ENCODE data around the gene SENP6. TPM values are rescaled to one million over a fixed set of nuclear protein-coding genes. Genes with fewer than 3 reads are reported as not detected.
"Not testable (repeated sequence)": the region's sequence is repeated elsewhere in the genome, so short reads cannot be mapped to it uniquely, and the experiment has no call there.

The SENP6 gene
- polyA plus RNA-seq, 1 of the 3 experiments (the other 2 are of a cell fraction): 16.2 TPM

DNA sequence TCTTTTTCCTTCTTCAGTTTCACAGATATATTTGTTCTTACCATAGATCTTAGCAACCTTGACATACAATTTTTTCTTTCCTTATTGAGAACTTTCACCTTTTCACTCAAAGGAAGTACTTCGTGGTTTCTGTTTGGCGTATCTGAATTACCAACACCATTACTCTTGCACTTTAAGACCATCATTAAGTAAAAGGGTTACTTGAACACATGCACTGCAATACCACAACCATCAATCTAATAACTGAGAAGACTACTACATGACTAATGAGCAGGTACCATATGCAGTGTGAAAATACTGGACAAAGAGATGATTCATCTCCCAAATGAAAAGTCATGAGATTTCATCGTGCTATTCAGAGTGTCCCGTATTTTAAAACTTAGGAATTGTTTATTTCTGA is 21.7 kb upstream of the SENP6 start:
- no peaks in the 10 kb centered on the region for H3K79me2 ChIP-seq (ENCODE audit: insufficient read depth)
- no peaks in the 10 kb centered on the region for H4K20me1 ChIP-seq (ENCODE audit: insufficient read depth)
- H2AFZ ChIP-seq (ENCODE audit: low read depth): no peak overlapping the region

DNA sequence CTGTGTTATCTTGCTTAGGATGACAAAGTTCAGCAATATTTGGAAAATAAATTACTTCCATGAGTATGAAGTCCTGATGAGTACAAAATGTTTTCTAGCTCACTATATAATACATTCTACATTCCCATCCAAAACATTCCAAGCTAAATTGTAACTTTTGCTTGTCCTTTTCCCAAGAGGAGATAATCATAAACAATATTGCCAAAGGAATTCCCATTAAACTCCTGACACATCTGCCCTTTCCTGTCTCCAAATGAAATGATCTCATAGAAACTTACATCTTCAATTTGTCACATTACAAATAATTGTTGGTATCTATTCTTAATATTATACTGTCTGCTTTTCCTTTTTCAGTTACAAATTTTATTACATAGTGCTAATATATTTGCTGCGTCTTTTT is 20.4 kb upstream of the SENP6 start:
- Histone ChIP-seq H3K9me2 (no peaks in the 10 kb centered on the region), H2AFZ (ENCODE audit: low read depth) (no peak overlapping the region), H3K27me3 (ENCODE audit: insufficient read depth) (no peaks in the 10 kb centered on the region), H3K9ac (no peak overlapping the region), H3K4me2 (no peak overlapping the region), H3K4me3 (ENCODE audit: low read depth in 2 of 2, low read length in 1 of 2) (no peak overlapping the region), H3K9me3 (no peaks in the 10 kb centered on the region; the same call in 1 of the 2 replicates), H3K4me1 (ENCODE audit: control insufficient read depth in 1 of 2, insufficient read depth in 2 of 2, low read depth in 1 of 2, low read length in 1 of 2) (no peaks in the 10 kb centered on the region), H4K20me1 (ENCODE audit: insufficient read depth) (no peaks in the 10 kb centered on the region), H3F3A (replicated peaks; ENCODE audit: insufficient read depth) (no peaks in the 10 kb centered on the region), H3K79me2 (ENCODE audit: insufficient read depth) (no peaks in the 10 kb centered on the region), H3K27ac (ENCODE audit: low read depth in 2 of 2, low read length in 1 of 2) (no peak overlapping the region), H3K36me3 (replicated peaks in 1 of 2; ENCODE audit: control insufficient read depth in 1 of 2, insufficient read depth in 2 of 2, low read length in 1 of 2) (no peaks in the 10 kb centered on the region)
- DNase-seq: no peak
- CTCF ChIA-PET: no interaction called here
- TF ChIP-seq FOXM1 (IDR thresholded peaks at IDR 0.05; ENCODE audit: low read depth) (no peak), EP300 (IDR thresholded peaks at IDR 0.05; ENCODE audit: borderline replicate concordance in 1 of 2, low read depth in 1 of 2, low read length in 1 of 2) (no peak)
- TF ChIP-seq, protein P1, sequence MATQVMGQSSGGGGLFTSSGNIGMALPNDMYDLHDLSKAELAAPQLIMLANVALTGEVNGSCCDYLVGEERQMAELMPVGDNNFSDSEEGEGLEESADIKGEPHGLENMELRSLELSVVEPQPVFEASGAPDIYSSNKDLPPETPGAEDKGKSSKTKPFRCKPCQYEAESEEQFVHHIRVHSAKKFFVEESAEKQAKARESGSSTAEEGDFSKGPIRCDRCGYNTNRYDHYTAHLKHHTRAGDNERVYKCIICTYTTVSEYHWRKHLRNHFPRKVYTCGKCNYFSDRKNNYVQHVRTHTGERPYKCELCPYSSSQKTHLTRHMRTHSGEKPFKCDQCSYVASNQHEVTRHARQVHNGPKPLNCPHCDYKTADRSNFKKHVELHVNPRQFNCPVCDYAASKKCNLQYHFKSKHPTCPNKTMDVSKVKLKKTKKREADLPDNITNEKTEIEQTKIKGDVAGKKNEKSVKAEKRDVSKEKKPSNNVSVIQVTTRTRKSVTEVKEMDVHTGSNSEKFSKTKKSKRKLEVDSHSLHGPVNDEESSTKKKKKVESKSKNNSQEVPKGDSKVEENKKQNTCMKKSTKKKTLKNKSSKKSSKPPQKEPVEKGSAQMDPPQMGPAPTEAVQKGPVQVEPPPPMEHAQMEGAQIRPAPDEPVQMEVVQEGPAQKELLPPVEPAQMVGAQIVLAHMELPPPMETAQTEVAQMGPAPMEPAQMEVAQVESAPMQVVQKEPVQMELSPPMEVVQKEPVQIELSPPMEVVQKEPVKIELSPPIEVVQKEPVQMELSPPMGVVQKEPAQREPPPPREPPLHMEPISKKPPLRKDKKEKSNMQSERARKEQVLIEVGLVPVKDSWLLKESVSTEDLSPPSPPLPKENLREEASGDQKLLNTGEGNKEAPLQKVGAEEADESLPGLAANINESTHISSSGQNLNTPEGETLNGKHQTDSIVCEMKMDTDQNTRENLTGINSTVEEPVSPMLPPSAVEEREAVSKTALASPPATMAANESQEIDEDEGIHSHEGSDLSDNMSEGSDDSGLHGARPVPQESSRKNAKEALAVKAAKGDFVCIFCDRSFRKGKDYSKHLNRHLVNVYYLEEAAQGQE (IDR thresholded peaks at IDR 0.05; ENCODE audit: low read depth, low read length): no peak
- POLR2A ChIA-PET: no interaction called here
- WGBS (ENCODE audit: low lambda C conversion rate): 77% methylated on average over 1 of the region's 1 CpG

More for the DNA sequence above, 21.7 kb upstream of the SENP6 start:
- ChIA-PET CTCF (no interaction called here), POLR2A (no interaction called here)
- Histone ChIP-seq H3K27ac (ENCODE audit: low read depth in 2 of 2, low read length in 1 of 2) (no peak overlapping the region), H3K36me3 (replicated peaks in 1 of 2; ENCODE audit: control insufficient read depth in 1 of 2, insufficient read depth in 2 of 2, low read length in 1 of 2) (no peaks in the 10 kb centered on the region), H3K4me2 (no peak overlapping the region), H3K27me3 (ENCODE audit: insufficient read depth) (no peaks in the 10 kb centered on the region), H3K4me1 (ENCODE audit: control insufficient read depth in 1 of 2, insufficient read depth in 2 of 2, low read depth in 1 of 2, low read length in 1 of 2) (no peaks in the 10 kb centered on the region), H3K9me2 (no peaks in the 10 kb centered on the region), H3K4me3 (ENCODE audit: low read depth in 2 of 2, low read length in 1 of 2) (no peak overlapping the region), H3K9me3 (no peaks in the 10 kb centered on the region; the same call in 1 of the 2 replicates), H3F3A (replicated peaks; ENCODE audit: insufficient read depth) (no peaks in the 10 kb centered on the region), H3K9ac (no peak overlapping the region)
- 82% methylated on average over 4 of the region's 4 CpGs for WGBS (ENCODE audit: low lambda C conversion rate)
- DNase-seq: no peak
- TF ChIP-seq TCF12 (IDR thresholded peaks at IDR 0.05) (no peak), SIN3A (IDR thresholded peaks at IDR 0.05; ENCODE audit: borderline replicate concordance, low read depth, low read length) (no peak), RXRA (IDR thresholded peaks at IDR 0.05; ENCODE audit: borderline replicate concordance, low read depth) (no peak), GABPA (IDR thresholded peaks at IDR 0.05; ENCODE audit: low read depth) (no peak), EP300 (IDR thresholded peaks at IDR 0.05; ENCODE audit: borderline replicate concordance in 1 of 2, low read depth in 1 of 2, low read length in 1 of 2) (no peak), USF2 (IDR thresholded peaks at IDR 0.05; ENCODE audit: borderline replicate concordance, low read depth, low read length) (no peak), RFX5 (IDR thresholded peaks at IDR 0.05; ENCODE audit: low read length) (no peak), MAX (IDR thresholded peaks at IDR 0.05; ENCODE audit: low read depth) (no peak), JUND (IDR thresholded peaks at IDR 0.05) (no peak), NRF1 (IDR thresholded peaks at IDR 0.05; ENCODE audit: low read depth, low read length) (no peak)

DNA sequence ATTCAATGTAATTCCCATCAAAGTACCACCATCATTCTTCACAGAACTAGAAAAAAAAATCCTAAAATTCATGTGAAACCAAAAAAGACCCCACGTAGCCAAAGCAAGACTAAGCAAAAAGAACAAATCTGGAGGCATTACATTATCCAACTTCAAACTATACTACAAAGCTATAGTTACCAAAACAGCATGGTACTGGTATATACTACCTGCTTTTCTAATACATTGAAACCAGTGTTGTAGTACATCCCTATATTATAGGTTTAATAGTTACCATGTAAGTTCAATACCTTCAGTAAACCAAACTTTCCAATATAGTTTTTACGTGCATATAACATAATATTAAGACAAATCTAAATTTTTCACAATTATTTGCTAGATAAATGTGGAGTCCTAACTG is 17.1 kb upstream of the SENP6 start:
- H3K4me1 ChIP-seq (ENCODE audit: control insufficient read depth in 1 of 2, insufficient read depth in 2 of 2, low read depth in 1 of 2, low read length in 1 of 2); H3K4me3 ChIP-seq (ENCODE audit: low read depth in 2 of 2, low read length in 1 of 2); POLR2A ChIA-PET; H3K79me2 ChIP-seq (ENCODE audit: insufficient read depth); H3K9me3 ChIP-seq; H4K20me1 ChIP-seq (ENCODE audit: insufficient read depth); H3K36me3 ChIP-seq (replicated peaks in 1 of 2; ENCODE audit: control insufficient read depth in 1 of 2, insufficient read depth in 2 of 2, low read length in 1 of 2); DNase-seq; H3F3A ChIP-seq (replicated peaks; ENCODE audit: insufficient read depth); H3K4me2 ChIP-seq; H3K27ac ChIP-seq (ENCODE audit: low read depth in 2 of 2, low read length in 1 of 2); H3K9ac ChIP-seq; H2AFZ ChIP-seq (ENCODE audit: low read depth); H3K9me2 ChIP-seq; H3K27me3 ChIP-seq (ENCODE audit: insufficient read depth): not testable (repeated sequence)
- CTCF ChIA-PET: interaction anchor here (1.3 kb wide), 1 partner anchor 22 kb away, joined by 4 read pairs; no protein-coding TSS in a partner anchor
- 25% methylated on average over 2 of the region's 2 CpGs for WGBS (ENCODE audit: low lambda C conversion rate)

Measured in SK-N-SH (cell line).